C4-2B (cell line): ENCODE measurements around the gene PPCS.

Experiments used
- CTCF ChIP-seq: fragments of 450-650 bp; conservative IDR thresholded peaks from 2 replicates; pipeline ENCODE4 v1.5.1; 2017; ENCODE audit warnings: mild to moderate bottlenecking
- ZFX ChIP-seq: fragments of 450-650 bp; IDR thresholded peaks from 2 replicates; pipeline ENCODE4 v1.6.1; 2017

GRCh38 chr1:42482635-42483153 lies 26.4 kb downstream of the PPCS start:
- TF ChIP-seq CTCF (no peak), ZFX (no peak)
